ENCODE measurements around the gene ABCA1. TPM values are rescaled to one million over a fixed set of nuclear protein-coding genes. Genes with fewer than 3 reads are reported as not detected.
"Not testable (repeated sequence)": the region's sequence is repeated elsewhere in the genome, so short reads cannot be mapped to it uniquely, and the experiment has no call there.

Gene ABCA1
- total RNA-seq, 1 donor from 2014 or later: 10.8 TPM

DNA sequence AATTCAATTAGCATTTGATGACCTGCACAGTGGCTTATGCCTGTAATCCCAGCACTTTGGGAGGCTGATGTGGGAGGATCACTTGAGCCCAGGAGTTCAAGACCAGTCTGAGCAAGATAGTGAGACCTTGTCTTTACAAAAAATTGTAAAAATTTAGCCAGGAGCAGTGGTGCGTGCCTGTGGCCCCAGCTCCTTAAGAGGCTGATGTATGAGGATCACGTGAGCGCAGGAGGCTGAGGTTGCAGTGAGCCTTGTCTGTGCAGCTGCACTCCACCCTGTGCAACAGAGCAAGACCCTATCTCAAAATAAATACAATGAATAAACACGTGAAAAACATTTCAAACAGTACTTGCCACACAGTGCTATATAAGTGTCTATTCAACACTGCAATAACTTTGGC, 4.2 kb downstream of the ABCA1 start:
- H3K4me1 ChIP-seq: peaks cover 84% of the 10 kb centered on the region
- intact Hi-C loops (cut with micrococcal nuclease): loop anchor here (10.0 kb wide), 1 partner anchor 59 kb away; no protein-coding TSS in a partner anchor
- no peaks in the 10 kb centered on the region for H3K9me3 ChIP-seq (replicated peaks)
- no peaks in the 10 kb centered on the region for H3K27me3 ChIP-seq (ENCODE audit: low read depth)
- H3K27ac ChIP-seq (replicated peaks): no peak overlapping the region
- H3K36me3 ChIP-seq: no peaks in the 10 kb centered on the region
- no peak for DNase-seq
- TF ChIP-seq, protein P1, sequence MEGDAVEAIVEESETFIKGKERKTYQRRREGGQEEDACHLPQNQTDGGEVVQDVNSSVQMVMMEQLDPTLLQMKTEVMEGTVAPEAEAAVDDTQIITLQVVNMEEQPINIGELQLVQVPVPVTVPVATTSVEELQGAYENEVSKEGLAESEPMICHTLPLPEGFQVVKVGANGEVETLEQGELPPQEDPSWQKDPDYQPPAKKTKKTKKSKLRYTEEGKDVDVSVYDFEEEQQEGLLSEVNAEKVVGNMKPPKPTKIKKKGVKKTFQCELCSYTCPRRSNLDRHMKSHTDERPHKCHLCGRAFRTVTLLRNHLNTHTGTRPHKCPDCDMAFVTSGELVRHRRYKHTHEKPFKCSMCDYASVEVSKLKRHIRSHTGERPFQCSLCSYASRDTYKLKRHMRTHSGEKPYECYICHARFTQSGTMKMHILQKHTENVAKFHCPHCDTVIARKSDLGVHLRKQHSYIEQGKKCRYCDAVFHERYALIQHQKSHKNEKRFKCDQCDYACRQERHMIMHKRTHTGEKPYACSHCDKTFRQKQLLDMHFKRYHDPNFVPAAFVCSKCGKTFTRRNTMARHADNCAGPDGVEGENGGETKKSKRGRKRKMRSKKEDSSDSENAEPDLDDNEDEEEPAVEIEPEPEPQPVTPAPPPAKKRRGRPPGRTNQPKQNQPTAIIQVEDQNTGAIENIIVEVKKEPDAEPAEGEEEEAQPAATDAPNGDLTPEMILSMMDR (IDR thresholded peaks at IDR 0.05; ENCODE audit: borderline replicate concordance): no peak
- peak overlapping the region; percentile 1 for H3K4me3 ChIP-seq

DNA sequence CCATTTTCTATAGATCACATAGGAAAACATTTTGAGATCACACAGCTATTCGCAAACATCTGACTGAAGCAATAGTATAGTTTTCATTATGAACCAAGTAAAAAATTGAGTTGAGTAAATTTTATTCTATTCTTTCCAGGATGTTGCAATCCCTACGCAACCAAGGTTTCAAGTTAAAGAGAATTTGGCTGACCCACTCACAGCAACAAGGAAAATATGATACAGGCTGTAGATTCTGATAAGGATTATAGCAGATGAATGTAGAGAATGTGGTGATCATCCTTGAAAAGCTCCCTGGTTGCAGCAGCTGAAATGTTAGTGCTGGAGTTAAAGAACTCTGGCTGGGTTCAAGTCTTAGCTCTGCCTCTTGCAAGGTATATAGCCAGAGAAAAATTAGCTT, 4.7 kb downstream of the ABCA1 start:
- H3K27me3 ChIP-seq (ENCODE audit: low read depth): no peaks in the 10 kb centered on the region
- TF ChIP-seq, protein P1 (IDR thresholded peaks at IDR 0.05; ENCODE audit: borderline replicate concordance): no peak
- no peaks in the 10 kb centered on the region for H3K36me3 ChIP-seq
- H3K4me3 ChIP-seq: no peak overlapping the region
- no peaks in the 10 kb centered on the region for H3K9me3 ChIP-seq (replicated peaks)
- intact Hi-C loops (cut with micrococcal nuclease): loop anchor here (10.0 kb wide), 1 partner anchor 58 kb away; no protein-coding TSS in a partner anchor
- DNase-seq: no peak
- H3K27ac ChIP-seq (replicated peaks): no peak overlapping the region
- H3K4me1 ChIP-seq: peaks cover 84% of the 10 kb centered on the region

DNA sequence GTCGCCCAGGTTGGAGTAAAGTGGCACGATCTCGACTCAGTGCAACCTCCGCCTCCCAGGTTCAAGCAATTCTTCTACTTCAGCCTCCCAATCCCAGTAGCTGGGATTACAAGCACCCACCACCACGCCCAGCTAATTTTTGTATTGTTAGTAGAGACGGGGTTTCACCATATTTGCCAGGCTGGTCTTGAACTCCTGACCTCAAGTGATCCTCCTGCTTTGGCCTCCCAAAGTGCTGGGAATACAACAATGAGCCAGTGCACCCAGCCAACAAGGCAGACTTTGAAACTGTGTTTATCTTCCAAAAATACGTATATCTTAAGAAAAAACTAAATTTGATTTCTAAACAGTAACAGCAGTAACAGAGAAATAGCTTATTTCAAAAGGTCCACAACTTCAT, 5.2 kb downstream of the ABCA1 start:
- DNase-seq; H3K4me3 ChIP-seq; H3K27ac ChIP-seq (replicated peaks); H3K9me3 ChIP-seq (replicated peaks); H3K36me3 ChIP-seq; H3K27me3 ChIP-seq (ENCODE audit: low read depth): not testable (repeated sequence)
- intact Hi-C loops (cut with micrococcal nuclease): loop anchor here (10.0 kb wide), 1 partner anchor 58 kb away; no protein-coding TSS in a partner anchor
- peaks cover 83% of the 10 kb centered on the region for H3K4me1 ChIP-seq

DNA sequence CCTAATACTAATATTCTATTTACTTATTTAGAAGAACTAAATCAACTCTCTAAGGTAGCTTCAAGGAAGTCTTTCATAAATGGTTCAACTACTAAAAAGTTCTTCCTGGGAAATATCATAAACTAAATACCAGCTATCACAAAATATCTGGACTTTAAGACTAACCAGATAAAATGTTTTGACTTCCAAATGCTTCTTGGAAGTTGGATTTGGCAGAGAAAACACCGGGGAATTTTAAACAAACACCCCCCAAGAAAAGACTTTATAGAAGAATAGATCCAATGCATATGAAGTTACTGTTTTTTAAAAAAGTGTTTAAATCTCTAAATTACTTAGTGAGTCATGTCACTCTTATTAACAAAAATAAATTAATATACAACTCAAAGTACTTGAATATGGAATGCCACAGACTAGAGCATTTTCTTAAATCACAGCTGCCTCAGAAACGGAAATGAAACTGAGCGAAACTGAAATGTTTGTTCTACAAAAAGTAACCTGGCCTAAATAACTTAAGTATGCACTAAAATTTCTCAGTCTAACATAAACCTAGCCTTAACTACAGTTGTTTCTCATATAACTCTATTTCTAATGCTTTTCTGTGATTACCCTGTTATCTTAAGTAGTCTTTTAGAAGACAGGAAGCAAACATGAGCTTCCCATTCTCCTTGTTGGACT, 6.8 kb downstream of the ABCA1 start:
- intact Hi-C loops (cut with micrococcal nuclease): loop anchor here (10.0 kb wide), 1 partner anchor 56 kb away; no protein-coding TSS in a partner anchor
- no peaks in the 10 kb centered on the region for H3K36me3 ChIP-seq
- no peak for DNase-seq
- H3K4me3 ChIP-seq: no peak overlapping the region
- peaks cover 81% of the 10 kb centered on the region for H3K4me1 ChIP-seq
- H3K27ac ChIP-seq (replicated peaks): peak overlapping the region; percentile 2
- TF ChIP-seq, protein P1 (IDR thresholded peaks at IDR 0.05; ENCODE audit: borderline replicate concordance): no peak
- H3K27me3 ChIP-seq (ENCODE audit: low read depth): no peaks in the 10 kb centered on the region
- no peaks in the 10 kb centered on the region for H3K9me3 ChIP-seq (replicated peaks)

DNA sequence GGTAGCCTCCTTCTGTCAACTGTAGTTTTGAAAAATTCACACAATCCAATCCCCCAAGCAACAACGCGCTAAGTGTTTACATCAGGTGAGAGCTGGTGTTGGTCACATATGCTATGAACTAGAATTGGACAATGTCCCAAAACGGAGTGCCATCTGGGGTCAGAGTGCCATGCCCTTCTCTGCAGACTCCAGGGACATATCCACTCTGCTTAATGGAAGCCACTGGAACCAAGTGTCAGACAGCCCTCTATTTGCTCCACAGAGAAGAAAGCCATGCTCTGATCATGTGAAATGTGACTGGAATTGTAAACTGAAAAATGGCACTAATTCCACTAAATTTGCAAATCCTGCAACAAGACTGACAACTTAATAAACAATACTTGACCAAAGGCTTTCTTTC, 12.2 kb downstream of the ABCA1 start:
- intact Hi-C loops (cut with micrococcal nuclease): no loop called here
- H3K9me3 ChIP-seq (replicated peaks): no peaks in the 10 kb centered on the region
- DNase-seq: no peak
- H3K27ac ChIP-seq (replicated peaks): peak overlapping the region; percentile 61
- no peaks in the 10 kb centered on the region for H3K36me3 ChIP-seq
- TF ChIP-seq, protein P1 (IDR thresholded peaks at IDR 0.05; ENCODE audit: borderline replicate concordance): no peak
- H3K27me3 ChIP-seq (ENCODE audit: low read depth): no peaks in the 10 kb centered on the region
- H3K4me3 ChIP-seq: peak overlapping the region; percentile 14
- H3K4me1 ChIP-seq: peaks cover 87% of the 10 kb centered on the region

DNA sequence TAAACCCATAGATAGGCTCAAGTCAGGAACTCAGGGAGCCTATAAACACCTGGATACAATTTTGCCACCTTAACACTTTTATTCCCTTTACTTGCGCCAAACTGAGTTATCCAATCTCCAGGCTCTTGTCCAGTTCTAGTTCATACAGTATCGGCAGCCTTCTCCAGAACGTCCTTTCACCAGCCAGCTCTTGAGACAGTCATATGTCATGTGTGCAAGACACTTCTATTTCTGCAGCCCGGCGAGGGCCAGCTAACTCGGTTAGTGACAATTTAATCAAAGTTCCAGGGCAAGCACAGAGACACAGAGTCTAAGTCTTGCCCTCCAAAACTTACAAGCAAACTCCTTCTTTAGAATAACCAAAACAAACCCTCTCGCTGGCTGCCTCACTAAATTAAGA, 12.9 kb downstream of the ABCA1 start:
- Histone ChIP-seq H3K4me3 (peak overlapping the region; percentile 14), H3K4me1 (peaks cover 90% of the 10 kb centered on the region), H3K27me3 (ENCODE audit: low read depth) (no peaks in the 10 kb centered on the region), H3K27ac (replicated peaks) (peak overlapping the region; percentile 61), H3K36me3 (no peaks in the 10 kb centered on the region), H3K9me3 (replicated peaks) (no peaks in the 10 kb centered on the region)
- intact Hi-C loops (cut with micrococcal nuclease): no loop called here
- DNase-seq: peak; percentile 30
- TF ChIP-seq, protein P1 (IDR thresholded peaks at IDR 0.05; ENCODE audit: borderline replicate concordance): no peak
